ENCODE measurements around the gene GAPVD1. TPM values are rescaled to one million over a fixed set of nuclear protein-coding genes. Genes with fewer than 3 reads are reported as not detected.
A peak's percentile ranks its signal among the peaks of the same experiment; 100 is the strongest.

Gene GAPVD1
- total and polyA plus RNA-seq, 4 donors, result 10.6 to 138 (median 35.2) TPM

DNA sequence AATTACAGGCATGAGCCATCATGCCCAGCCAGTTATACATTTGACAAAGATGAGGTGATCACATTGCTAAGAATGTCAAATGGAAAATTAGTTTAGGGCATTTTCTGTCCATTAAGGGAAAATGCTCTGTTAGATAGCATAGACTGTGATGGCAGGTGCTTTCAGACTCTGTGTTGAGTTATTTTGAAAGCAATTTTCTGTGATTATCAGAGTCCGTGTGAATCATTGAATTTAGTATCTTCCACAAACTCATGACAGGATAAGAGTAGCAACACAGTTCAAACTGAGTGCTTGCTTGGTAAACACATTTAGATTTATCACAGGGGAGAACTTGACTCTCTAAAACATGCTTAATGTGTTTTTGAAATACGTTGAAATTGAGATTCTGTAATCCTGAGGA, 69.0 kb downstream of the GAPVD1 start:
- DNase-seq, result no peak
- no peak for ATAC-seq (ENCODE audit: insufficient read depth, low FRiP score)
- TF ChIP-seq CTCF (IDR thresholded peaks at IDR 0.05; ENCODE audit: control extremely low read depth, extremely low read depth), result no peak
- H3K9ac ChIP-seq (ENCODE audit: insufficient read depth in 1 of 2, low read length in 2 of 2), result no peak overlapping the region
- no peaks in the 10 kb centered on the region for H3K27me3 ChIP-seq (ENCODE audit: control insufficient read depth in 3 of 3, insufficient read depth in 3 of 3, low read length in 2 of 3)
- H3K27ac ChIP-seq (ENCODE audit: low read depth in 1 of 2, low read length in 1 of 2), result no peak overlapping the region
- H3K4me3 ChIP-seq, result no peak overlapping the region
- H3K36me3 ChIP-seq (ENCODE audit: control insufficient read depth in 4 of 4, insufficient read depth in 4 of 4, low read length in 4 of 4), result peaks cover 10 to 45% (median 33%) of the 10 kb centered on the region in 4 donors
- H3K4me1 ChIP-seq (ENCODE audit: control insufficient read depth in 5 of 5, insufficient read depth in 5 of 5, low read length in 5 of 5), result peaks cover 0 to 9% (median 2%) of the 10 kb centered on the region in 5 donors
- H3K9me3 ChIP-seq (ENCODE audit: control insufficient read depth in 4 of 4, insufficient read depth in 3 of 4, low read length in 3 of 4), result no peaks in the 10 kb centered on the region
- 83 to 91% methylated on average over 2 of the region's 2 CpGs for WGBS, 2 donors

DNA sequence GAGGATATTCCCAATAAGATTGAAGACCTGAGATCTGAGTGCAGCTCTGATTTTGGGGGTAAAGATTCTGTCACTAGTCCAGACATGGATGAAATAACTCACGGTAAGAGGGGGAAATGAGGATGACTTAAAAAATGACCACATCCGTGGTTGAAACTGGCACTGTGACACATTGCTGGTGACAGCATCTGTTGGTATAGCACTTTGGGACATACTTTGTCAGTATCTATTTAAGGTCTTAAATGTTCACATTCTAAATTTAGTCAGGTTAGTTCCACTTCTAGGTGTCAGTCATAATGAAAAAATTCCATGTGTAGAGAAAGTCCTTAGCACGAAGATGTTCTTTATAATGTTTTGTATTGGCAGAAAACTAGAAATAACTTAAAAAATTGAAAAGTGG, 70.9 kb downstream of the GAPVD1 start:
- ATAC-seq (ENCODE audit: insufficient read depth, low FRiP score) (no peak), DNase-seq (no peak)
- peaks cover 12 to 40% (median 30%) of the 10 kb centered on the region in 4 donors for H3K36me3 ChIP-seq (ENCODE audit: control insufficient read depth in 4 of 4, insufficient read depth in 4 of 4, low read length in 4 of 4)
- H3K4me3 ChIP-seq, result no peak overlapping the region
- H3K27me3 ChIP-seq (ENCODE audit: control insufficient read depth in 3 of 3, insufficient read depth in 3 of 3, low read length in 2 of 3), result no peaks in the 10 kb centered on the region
- no peak overlapping the region for H3K9ac ChIP-seq (ENCODE audit: insufficient read depth in 1 of 2, low read length in 2 of 2)
- H3K9me3 ChIP-seq (ENCODE audit: control insufficient read depth in 4 of 4, insufficient read depth in 3 of 4, low read length in 3 of 4), result no peaks in the 10 kb centered on the region
- H3K27ac ChIP-seq (ENCODE audit: low read depth in 1 of 2, low read length in 1 of 2), result no peak overlapping the region
- WGBS, 2 donors, result 45 to 74% methylated on average over 3 of the region's 3 CpGs
- no peak for TF ChIP-seq CTCF (IDR thresholded peaks at IDR 0.05; ENCODE audit: control extremely low read depth, extremely low read depth)
- peaks cover 0 to 9% (median 2%) of the 10 kb centered on the region in 5 donors for H3K4me1 ChIP-seq (ENCODE audit: control insufficient read depth in 5 of 5, insufficient read depth in 5 of 5, low read length in 5 of 5)

DNA sequence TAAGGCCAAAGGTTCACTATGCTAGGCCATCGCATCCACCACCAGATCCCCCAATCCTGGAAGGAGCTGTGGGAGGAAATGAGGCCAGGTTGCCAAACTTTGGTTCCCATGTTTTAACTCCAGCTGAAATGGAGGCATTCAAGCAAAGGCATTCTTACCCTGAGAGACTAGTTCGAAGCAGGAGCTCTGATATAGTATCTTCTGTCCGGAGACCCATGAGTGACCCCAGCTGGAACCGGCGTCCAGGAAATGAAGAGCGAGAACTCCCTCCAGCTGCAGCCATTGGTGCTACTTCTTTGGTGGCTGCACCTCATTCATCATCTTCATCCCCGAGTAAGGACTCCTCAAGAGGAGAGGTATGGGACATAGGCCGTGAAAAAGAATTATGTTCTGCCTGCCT, 75.6 kb downstream of the GAPVD1 start:
- Histone ChIP-seq H3K27me3 (ENCODE audit: control insufficient read depth in 3 of 3, insufficient read depth in 3 of 3, low read length in 2 of 3) (no peaks in the 10 kb centered on the region), H3K27ac (ENCODE audit: low read depth in 1 of 2, low read length in 1 of 2) (no peak overlapping the region), H3K9me3 (ENCODE audit: control insufficient read depth in 4 of 4, insufficient read depth in 3 of 4, low read length in 3 of 4) (no peaks in the 10 kb centered on the region), H3K4me1 (ENCODE audit: control insufficient read depth in 5 of 5, insufficient read depth in 5 of 5, low read length in 5 of 5) (no peaks in the 10 kb centered on the region), H3K36me3 (ENCODE audit: control insufficient read depth in 4 of 4, insufficient read depth in 4 of 4, low read length in 4 of 4) (peaks cover 17 to 43% (median 28%) of the 10 kb centered on the region in 4 donors), H3K9ac (ENCODE audit: insufficient read depth in 1 of 2, low read length in 2 of 2) (no peak overlapping the region), H3K4me3 (no peak overlapping the region)
- WGBS, 2 donors, result 76 to 81% methylated on average over 8 of the region's 8 CpGs
- DNase-seq (peak; percentile 43 to 61 (median 60)), ATAC-seq (ENCODE audit: insufficient read depth, low FRiP score) (no peak)
- no peak for TF ChIP-seq CTCF (IDR thresholded peaks at IDR 0.05; ENCODE audit: control extremely low read depth, extremely low read depth)

- no peak for TF ChIP-seq CTCF (IDR thresholded peaks at IDR 0.05; ENCODE audit: control extremely low read depth, extremely low read depth)
- peaks cover 14 to 42% (median 22%) of the 10 kb centered on the region in 4 donors for H3K36me3 ChIP-seq (ENCODE audit: control insufficient read depth in 4 of 4, insufficient read depth in 4 of 4, low read length in 4 of 4)
- H3K9me3 ChIP-seq (ENCODE audit: control insufficient read depth in 4 of 4, insufficient read depth in 3 of 4, low read length in 3 of 4), result no peaks in the 10 kb centered on the region
- H3K27me3 ChIP-seq (ENCODE audit: control insufficient read depth in 3 of 3, insufficient read depth in 3 of 3, low read length in 2 of 3), result no peaks in the 10 kb centered on the region
- DNase-seq (no peak), ATAC-seq (ENCODE audit: insufficient read depth, low FRiP score) (no peak)
- no peak overlapping the region for H3K9ac ChIP-seq (ENCODE audit: insufficient read depth in 1 of 2, low read length in 2 of 2)
- no peak overlapping the region for H3K4me3 ChIP-seq
- no peak overlapping the region for H3K27ac ChIP-seq (ENCODE audit: low read depth in 1 of 2, low read length in 1 of 2)
- peaks cover 0 to 2% (median 0%) of the 10 kb centered on the region in 5 donors for H3K4me1 ChIP-seq (ENCODE audit: control insufficient read depth in 5 of 5, insufficient read depth in 5 of 5, low read length in 5 of 5)
- 91 to 94% methylated on average over 3 of the region's 3 CpGs for WGBS, 2 donors
These were observed 77.3 kb downstream of the GAPVD1 start for GRCh38 chr9:125338929-125339328.
